DMS 273 (cell line): ENCODE results near the gene APOB.

Experiments
- DNase-seq: peaks from one replicate; lab custom pipeline; 2025; ENCODE audit not compliant: unreplicated experiment; lab: John Stamatoyannopoulos, UW

The APOB gene

GRCh38 chr2:20985062-20985461 is 58.8 kb downstream of the APOB start:
- DNase-seq: no peak

- no peak for DNase-seq
Measured at GRCh38 chr2:20984408-20984807, 59.5 kb downstream of the APOB start.

- DNase-seq: no peak
Measured at GRCh38 chr2:20983844-20984243, 60.0 kb downstream of the APOB start.

GRCh38 chr2:20982861-20983260 is 61.0 kb downstream of the APOB start:
- DNase-seq: no peak

GRCh38 chr2:20977520-20978180 is 66.2 kb downstream of the APOB start:
- no peak for DNase-seq

DNA sequence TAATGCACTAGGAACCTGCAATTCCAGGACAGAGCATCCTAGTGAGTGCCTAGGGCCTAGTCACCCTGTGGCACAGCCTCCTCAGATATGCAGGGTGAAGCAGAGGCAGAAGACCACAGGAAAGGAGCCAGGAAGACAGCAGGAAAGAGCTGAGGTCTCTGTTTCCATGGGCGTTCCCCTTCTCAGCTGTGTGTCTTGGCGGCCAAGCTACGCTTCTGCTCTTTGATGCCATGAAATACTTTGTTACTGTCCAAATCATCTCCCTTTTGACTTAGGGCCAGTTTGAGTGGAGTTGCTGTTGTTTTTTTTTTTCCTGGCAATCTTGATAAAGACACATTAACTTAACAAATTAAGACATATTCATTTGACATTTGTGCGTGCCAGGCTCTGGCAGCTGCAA is 67.3 kb downstream of the APOB start:
- DNase-seq: no peak

DNA sequence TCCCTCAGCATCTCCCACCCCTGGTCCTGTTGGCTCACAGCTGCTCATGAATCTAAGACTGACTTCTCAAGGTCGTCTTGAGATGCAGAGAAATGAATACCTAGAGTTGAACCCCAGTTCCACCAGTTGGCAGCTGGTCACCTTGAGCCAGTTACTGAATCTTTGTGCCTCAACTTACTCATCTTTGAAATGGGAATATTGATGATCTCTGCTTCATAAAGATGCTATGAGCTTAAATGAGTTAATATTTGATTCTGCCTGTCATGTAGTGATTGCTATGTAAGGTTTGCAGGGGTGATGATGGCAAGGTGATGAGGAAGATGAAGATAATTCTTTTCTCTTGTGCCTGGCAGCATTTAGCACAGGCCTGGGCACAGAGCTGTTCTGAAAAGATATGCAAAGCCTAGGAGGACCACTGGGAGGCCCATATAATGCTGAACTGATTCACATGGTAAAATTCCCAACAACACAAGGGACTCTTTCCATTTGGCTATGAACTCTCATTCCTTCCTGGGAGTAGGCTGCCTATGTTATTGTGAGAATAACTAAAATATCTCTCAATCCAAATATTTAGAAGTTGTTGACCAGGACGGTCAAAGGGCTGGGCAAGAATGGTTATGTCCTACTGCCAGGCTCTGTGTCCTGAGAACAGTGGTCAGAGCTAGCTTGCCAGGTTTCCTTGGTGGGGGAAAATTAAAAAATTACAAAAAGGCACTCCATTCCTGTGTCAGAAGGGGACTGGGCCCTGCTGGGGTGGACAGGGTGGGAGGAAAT is 70.9 kb downstream of the APOB start:
- no peak for DNase-seq

DNA sequence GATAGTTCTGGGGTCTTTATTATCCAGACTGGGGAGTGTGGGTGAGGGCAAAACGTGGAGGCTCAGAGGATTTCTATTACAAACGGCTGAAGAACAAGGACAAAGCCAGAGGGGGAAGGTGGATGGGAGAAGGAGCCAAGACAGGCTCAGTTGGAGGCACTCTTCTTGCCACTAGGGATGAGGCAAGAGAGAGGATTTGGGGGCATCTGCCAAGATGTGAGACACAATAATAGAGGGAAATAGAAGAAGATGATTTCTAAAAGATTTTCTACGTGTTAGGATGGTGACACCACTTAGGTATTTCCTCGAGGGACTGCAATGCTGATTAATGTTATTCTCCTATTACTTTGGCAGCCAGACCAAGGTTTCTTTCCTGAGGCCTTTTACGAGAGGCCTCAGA is 71.8 kb downstream of the APOB start:
- no peak for DNase-seq

GRCh38 chr2:20970068-20970467 is 73.8 kb downstream of the APOB start:
- DNase-seq: no peak

GRCh38 chr2:20966061-20966595 is 77.7 kb downstream of the APOB start:
- DNase-seq: no peak

- DNase-seq: no peak
Measured at GRCh38 chr2:20965221-20965620, 78.7 kb downstream of the APOB start.

DNA sequence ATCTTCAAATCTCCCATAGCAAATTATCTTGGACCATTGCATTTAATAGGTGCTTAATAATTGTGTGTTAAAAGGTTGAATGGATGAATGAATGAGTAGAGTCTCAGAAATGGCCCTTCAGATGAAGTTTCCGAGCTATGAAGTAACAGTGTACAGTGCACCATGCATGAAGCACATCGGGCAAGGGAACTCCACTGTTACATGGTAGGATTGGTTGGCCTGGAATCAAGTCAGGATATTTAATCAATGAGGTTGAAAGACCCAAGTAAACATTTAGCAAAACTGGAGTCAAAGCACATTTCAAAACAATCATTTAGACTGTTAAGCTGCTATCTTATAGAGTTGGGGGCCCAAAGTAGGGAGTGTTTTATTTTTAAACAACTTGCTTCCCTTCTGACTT is 80.0 kb downstream of the APOB start:
- no peak for DNase-seq

DNA sequence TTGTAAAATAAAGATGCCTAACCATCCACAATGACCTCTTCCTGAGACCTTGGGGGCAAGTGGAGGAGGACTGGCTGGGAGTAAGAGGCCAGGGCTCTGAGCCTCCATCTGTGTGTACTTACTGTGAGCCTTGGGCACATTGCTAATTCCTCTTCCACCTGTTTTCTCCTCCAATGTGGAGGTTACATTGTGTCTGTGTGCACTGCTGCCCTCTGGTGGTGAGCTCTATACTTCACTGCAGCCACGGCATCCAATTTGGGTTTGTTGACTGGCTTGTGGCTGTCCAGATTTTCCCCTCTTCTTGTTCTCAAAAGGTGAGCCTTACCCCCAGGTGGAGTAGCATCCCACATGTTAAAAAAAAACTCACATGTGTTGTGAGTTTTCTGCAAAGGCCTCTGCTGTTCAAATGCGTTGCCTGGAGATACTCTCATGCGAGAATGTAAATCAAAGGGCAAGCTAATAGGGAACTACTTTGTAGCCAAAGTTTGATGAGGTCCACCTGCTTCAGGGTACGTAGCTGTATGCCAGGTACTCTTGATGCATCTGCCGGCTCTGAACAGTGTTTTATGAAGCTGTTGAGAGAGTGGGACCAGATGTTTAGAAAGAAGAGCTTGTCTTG is 80.8 kb downstream of the APOB start:
- DNase-seq: peak; percentile 81

DNA sequence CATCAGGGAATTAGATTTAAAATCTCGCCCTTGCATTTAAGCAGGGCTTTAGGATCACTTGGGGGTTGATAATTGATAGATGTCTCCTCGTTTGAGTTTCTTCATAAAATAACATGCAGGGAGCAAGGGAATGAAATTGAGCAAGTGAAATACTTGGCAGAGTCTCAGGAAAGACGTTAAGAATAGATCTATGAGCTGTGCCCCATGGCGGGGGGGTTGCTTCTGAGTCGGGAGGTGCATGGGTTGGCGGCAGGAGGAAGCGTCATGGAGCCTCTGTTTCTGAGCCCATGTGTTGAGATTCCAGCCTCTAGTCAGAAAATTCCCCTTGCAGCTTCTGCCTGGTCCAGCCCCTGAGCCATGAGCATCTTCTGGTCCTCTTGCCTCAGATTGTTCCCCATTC is 82.0 kb downstream of the APOB start:
- no peak for DNase-seq

DNA sequence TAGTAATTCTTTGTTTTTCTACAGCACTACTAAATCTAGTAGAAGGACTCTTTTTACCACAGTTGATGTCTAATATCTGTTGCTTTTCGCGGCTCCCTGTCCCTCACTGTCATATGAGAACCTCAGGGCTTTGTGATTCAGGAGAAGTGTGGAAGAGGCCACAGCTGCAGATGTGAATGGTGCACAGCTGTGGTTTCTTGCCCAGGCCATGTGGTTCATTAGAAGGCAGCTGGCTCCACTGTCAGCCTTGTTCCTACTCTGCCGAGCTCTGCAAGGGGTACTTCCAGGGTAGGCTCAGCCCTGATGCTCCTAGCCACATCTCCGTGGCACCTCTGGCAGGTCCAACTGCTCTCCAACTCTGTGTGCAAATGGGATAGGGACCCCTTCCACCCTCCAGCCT is 83.9 kb downstream of the APOB start:
- DNase-seq: no peak

DNA sequence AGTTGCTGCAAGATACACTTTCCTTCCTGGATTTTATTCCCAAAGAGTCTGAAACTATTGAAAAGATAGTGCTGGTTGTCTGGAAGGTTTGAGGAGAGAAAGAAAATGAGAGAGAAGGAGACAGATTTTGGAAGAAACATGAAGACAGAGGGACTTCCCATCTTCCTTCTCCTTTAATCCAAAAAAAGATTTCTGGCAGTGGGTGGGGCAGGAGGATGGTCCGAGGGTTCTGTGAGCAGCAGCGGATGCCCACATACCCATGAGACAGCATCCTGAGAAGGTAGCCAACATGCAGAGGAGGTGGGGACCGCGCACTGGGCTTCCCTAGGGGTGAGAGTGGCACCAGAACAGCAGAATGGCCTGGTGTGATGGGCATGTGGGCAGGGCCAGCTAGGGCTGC is 84.6 kb downstream of the APOB start:
- DNase-seq: no peak

- no peak for DNase-seq
Measured at GRCh38 chr2:20957788-20958525, 85.9 kb downstream of the APOB start.

GRCh38 chr2:20955277-20956026 is 88.4 kb downstream of the APOB start:
- no peak for DNase-seq

DNA sequence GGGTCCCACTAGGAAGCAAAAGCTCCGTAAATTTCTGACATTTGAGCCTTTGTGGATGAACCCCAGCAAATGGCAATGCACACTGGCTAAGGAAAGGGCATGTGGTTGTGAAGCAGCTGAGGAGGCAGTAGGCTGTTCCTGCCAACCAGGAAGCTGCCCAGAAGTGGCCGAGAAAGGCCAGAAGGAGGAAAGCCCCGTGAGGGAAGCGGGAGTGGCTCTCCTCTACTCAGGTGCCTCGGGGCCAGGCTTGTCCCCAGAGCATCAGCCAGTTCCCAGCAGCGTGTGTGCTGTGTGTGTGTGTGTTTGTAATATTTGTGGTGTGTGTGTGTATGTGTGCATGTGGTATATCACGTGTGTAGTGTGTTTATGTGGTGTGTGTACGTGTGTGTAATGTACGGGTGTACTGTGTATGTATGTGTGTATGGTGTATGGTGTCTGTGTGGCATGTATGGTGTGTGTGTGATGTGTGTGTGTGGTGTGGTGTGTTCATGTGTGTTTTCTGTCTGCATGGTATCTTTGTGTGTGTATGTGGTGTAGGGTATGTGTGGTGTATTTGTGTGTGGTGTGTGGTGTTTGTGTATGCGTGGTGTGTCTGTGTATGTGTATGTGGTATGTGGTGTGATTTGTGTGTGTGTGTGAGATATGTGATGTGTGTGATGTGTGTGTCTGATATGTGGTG is 90.6 kb downstream of the APOB start:
- no peak for DNase-seq
